Measurements from ENCODE around the gene MAP4K4.

The MAP4K4 gene

GRCh38 chr2:101697124-101698013 is at the start of gene MAP4K4:
TSS of gene MAP4K4 (plus strand) at chr2:101697707. CDS start at chr2:101698081, 374 bp downstream.
- DNase-seq: peak; percentile 78

DNA sequence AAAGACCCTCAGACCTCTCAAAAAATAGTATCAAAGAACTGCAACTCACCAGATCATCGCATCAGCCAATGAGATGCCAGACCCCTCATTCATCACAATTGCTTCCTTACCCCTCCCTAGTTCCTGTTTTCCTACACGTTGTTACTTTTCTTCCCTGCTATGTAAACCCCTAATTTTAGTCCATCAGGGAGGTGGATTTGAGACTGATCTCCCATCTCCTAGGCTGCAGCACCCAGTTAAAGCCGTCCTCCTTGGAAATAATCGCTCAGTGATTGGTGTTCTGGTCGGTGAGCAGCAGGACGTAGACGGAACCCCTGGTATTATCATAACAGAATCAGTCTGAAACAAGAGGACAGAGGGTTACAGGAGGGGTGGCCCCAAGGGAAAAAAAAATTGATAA is 44.0 kb upstream of the MAP4K4 start:
- DNase-seq: no peak

DNA sequence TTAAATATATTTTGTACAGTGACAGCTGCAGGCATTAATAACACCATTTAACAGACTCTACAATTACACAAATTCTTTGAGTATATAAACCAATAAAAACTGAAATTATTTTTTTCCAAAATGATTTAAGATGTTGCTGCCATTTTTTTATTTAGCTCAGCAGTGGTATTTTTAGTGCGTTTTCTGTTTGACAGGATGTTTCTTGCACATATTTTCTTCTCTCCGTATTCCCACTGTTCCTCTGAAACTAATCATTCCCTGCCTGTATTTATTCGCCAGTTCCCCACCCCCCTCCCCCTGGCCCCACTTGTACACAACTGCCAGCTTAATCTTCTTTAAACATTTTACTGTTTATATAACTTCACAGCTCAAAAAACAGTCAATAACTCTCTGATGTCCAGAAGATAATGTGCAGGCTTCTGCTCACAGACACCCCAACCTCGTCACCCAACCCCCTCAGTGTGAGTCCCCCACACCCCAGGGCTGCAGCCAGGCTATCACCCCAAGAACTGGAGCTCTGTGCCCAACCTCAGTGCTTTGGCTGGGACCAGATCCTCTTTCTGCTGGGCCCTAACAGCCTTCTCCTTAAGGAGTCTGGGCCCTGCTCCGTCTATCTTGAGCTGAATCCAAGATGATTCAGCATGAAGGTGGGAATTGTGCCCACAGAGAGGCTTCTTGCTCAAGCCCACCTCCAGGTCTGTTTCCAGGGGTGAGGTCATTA is 41.6 kb upstream of the MAP4K4 start:
- peak; percentile 46 for DNase-seq

- no peak for DNase-seq
These were observed 39.7 kb upstream of the MAP4K4 start for GRCh38 chr2:101657787-101658186.

DNA sequence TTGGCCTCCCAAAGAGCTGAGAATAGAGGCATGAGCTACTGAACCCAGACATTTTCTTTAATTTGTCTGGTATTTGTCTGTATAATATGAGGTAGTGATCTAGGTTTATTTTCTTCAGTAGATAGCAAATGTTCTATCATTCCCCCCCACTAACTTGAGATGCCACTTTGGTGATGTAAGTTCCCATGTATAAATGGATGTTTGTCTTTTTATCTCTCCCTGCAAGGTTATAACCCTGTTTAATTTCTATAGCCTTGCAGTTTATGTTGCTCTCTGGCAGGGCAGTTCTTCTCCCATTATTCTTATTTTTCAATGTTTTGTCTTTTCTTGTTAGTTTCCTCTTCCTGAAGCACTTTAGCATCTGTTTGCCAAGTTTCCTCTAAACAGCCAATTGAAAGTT is 39.1 kb upstream of the MAP4K4 start:
- DNase-seq: peak; percentile 39

GRCh38 chr2:101665312-101665711 is 32.2 kb upstream of the MAP4K4 start:
- no peak for DNase-seq

DNA sequence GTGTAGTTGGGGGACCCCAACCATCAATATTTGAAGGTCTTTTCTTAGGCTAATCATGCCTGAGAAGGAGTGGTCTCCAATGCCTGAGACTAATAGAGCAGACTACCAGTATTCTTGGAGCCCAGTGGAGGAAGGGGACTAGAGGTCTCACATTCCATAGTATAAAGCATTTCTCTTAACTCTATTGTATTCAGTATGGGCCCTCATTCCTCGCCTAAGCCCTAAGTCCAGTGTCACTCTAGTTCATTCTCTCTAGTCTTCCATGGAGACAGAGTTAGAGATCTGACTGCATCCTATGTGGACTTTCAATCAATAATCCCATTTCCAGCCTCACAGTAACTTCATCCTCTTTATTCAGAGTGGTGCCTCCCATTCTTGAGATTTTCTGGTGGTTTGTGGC is 29.7 kb upstream of the MAP4K4 start:
- no peak for DNase-seq

- DNase-seq: no peak
These were observed 25.5 kb upstream of the MAP4K4 start for GRCh38 chr2:101672047-101672446.

DNA sequence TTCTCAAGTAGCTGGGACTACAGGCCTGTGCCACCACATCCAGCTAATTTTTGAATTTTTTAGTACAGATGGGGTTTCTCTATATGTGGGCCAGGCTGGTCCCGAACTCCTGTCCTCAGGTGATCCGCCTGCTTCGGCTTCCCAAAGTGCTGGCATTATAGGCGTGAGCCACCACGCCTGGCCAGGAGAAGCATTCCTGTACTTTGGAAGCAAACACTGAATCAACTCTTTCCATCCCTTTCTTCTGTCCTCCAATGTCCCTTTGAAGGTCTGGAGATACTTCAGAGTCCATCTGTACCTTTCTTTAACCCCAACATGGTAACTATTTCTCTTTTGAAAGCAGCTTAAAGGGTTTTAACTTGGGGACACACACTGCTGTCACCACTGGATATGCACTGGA is 23.6 kb upstream of the MAP4K4 start:
- no peak for DNase-seq

DNA sequence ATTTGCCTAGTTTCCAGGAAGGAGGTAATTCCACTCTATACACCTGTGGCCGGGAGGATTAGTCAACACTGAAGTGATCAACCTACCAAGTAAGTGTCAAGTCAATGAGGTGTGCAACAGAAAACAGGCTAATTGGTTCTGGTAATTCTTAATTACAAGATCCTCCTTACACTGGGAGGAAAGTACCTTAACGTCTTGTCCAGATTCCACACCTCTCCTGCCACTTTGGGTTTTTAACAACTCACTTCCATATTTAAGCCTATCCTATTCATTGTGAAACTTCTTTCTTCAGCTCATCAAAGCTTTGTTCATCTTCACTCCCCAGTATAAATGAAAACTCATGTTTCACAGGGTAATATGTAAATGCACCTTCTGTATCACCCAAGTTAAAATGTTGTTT is 22.0 kb upstream of the MAP4K4 start:
- no peak for DNase-seq

GRCh38 chr2:101676674-101677073 is 20.8 kb upstream of the MAP4K4 start:
- DNase-seq: no peak

DNA sequence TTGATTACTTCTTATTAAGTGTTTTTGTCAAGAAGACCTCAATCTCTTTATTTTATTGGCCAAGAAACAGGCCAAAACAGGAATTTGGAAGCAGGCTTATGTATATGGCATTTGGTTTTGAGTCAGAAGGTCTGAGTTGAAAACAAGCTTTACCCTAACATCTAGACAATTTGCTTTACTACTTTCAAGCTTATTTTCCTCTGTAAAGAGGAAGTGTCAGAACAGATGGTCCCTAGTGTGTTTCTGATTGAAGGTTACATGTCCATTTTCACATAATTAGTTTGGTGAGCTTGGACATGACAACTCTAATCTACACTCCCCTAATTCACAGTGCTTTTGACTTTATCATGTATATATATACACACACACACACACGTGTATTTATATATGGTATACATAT is 19.8 kb upstream of the MAP4K4 start:
- no peak for DNase-seq

GRCh38 chr2:101678379-101678778 is 19.1 kb upstream of the MAP4K4 start:
- DNase-seq: no peak

- peak; percentile 81 for DNase-seq
These were observed 18.3 kb upstream of the MAP4K4 start for GRCh38 chr2:101679037-101679726.

GRCh38 chr2:101679801-101680487 is 17.6 kb upstream of the MAP4K4 start:
- DNase-seq: no peak

GRCh38 chr2:101682311-101682710 is 15.2 kb upstream of the MAP4K4 start:
- DNase-seq: no peak

- no peak for DNase-seq
These were observed 13.2 kb upstream of the MAP4K4 start for GRCh38 chr2:101684313-101684712.

DNA sequence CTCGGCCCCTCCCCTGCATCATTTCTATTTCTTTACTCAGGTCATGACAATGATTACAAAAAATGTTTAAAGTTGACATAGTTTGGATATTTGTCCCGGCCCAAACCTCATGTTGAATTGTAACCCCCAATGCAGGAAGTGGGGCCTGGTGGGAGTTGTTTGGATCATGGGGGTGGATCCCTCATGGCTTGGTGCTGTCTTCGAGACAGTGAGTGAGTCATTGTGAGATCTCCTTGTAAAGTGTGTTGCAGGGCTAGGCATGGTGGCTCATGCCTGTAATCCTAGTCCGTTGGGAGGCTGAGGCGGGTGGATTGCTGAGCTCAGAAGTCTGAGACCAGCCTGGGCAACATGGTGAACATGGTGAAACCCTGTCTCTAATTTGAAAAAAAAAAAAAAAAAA is 9.2 kb upstream of the MAP4K4 start:
- DNase-seq: no peak

GRCh38 chr2:101689114-101689825 is 8.2 kb upstream of the MAP4K4 start:
- DNase-seq: no peak

GRCh38 chr2:101690547-101691152 is 6.9 kb upstream of the MAP4K4 start:
- no peak for DNase-seq

DNA sequence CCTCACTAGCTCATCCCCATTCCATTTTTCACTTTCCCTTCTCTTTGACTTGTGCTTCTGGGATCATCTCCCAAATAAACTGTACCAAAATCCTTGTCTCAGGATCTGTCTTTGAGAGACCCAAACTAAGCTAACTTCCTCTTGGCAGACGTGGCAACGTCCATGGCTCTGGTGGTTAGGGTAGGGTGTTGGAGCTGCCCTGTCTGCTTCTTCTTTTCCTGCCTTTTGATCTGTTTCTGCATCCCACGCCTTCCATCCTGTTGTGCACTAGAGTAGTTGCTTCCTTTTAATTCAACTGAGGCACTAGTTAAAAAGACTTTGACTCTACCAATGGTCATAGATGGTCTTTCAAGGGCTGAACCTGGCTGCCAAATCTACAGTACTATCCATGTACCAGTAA is 5.5 kb upstream of the MAP4K4 start:
- DNase-seq: no peak

- DNase-seq: no peak
These were observed 4.7 kb upstream of the MAP4K4 start for GRCh38 chr2:101692766-101693165.

Measured in NCI-H226 (cell line).